OCI-LY7 (cell line): ENCODE results near the gene EPHA3. TPM values are rescaled to one million over a fixed set of nuclear protein-coding genes. Genes with fewer than 3 reads are reported as not detected.

Experiments
- BruUV-seq: library from RNA; stranded (reverse); fragments of 400-500 nt; replicated peaks from 2 replicates; lab custom pipeline; 2021; lab: Mats Ljungman, UMichigan
- CTCF ChIA-PET: fragments of 300-600 bp; sonication (Branson Sonifier 250); formaldehyde crosslinking; loops from one replicate; lab custom pipeline; 2022; ENCODE audit warnings: antibody characterized with exemption; ENCODE audit not compliant: unreplicated experiment; lab: Charles Lee
- POLR2A ChIA-PET: fragments of 300-600 bp; sonication (Branson Sonifier 250); formaldehyde crosslinking; loops from one replicate; lab custom pipeline; 2022; ENCODE audit warnings: antibody characterized with exemption; lab: Charles Lee
- DNase-seq: peaks from one replicate; pipeline ENCODE4 v3.0.0-alpha.2; 2015; ENCODE audit warnings: low spot score
- H2AFZ ChIP-seq: fragments of 200-600 bp; sonication (generic), shearing (Covaris generic); 2 replicates; pipeline ENCODE4 v1.6.1; 2014; ENCODE audit warnings: mild to moderate bottlenecking, antibody characterized with exemption, low read length, moderate library complexity
- H3K27ac ChIP-seq: fragments of 200-600 bp; sonication (generic); 2 replicates; pipeline ENCODE4 v1.5.1; 2014; ENCODE audit warnings: mixed run types, low read depth, mild to moderate bottlenecking, moderate library complexity, low read length, inconsistent platforms; ENCODE audit not compliant: poor library complexity, severe bottlenecking
- H3K36me3 ChIP-seq: fragments of 200-600 bp; sonication (generic); 2 replicates; pipeline ENCODE4 v1.6.1; 2014; ENCODE audit warnings: mild to moderate bottlenecking, antibody characterized with exemption, low read length, moderate library complexity, mixed read lengths; ENCODE audit not compliant: insufficient read depth
- H3K4me1 ChIP-seq: fragments of 200-600 bp; sonication (generic); 2 replicates; pipeline ENCODE4 v1.5.1; 2014; ENCODE audit warnings: mild to moderate bottlenecking, low read length; ENCODE audit not compliant: insufficient read depth, poor library complexity, severe bottlenecking
- H3K4me2 ChIP-seq: fragments of 200-600 bp; sonication (generic); 2 replicates; pipeline ENCODE4 v1.6.1; 2014; ENCODE audit warnings: mild to moderate bottlenecking, low read length
- H3K4me3 ChIP-seq: fragments of 200-600 bp; sonication (generic); 2 replicates; pipeline ENCODE4 v1.5.1; 2014; ENCODE audit warnings: mild to moderate bottlenecking, low read depth, low read length; ENCODE audit not compliant: poor library complexity, severe bottlenecking
- H3K79me2 ChIP-seq: fragments of 200-600 bp; sonication (generic); 2 replicates; pipeline ENCODE4 v1.6.1; 2016; ENCODE audit warnings: low read depth, mild to moderate bottlenecking, low read length, moderate library complexity, mixed read lengths; ENCODE audit not compliant: insufficient read depth
- H3K9me2 ChIP-seq: fragments of 200-600 bp; sonication (generic); 2 replicates; pipeline ENCODE4 v1.6.1; 2016; ENCODE audit warnings: mild to moderate bottlenecking, low read length, mixed read lengths; ENCODE audit not compliant: insufficient read depth
- H3K9me3 ChIP-seq: fragments of 200-600 bp; sonication (generic); 2 replicates; pipeline ENCODE4 v1.6.1; 2014; ENCODE audit warnings: mild to moderate bottlenecking, mixed run types, low read length, mixed read lengths
- H4K20me1 ChIP-seq: fragments of 200-600 bp; sonication (generic); 2 replicates; pipeline ENCODE4 v1.6.1; 2014; ENCODE audit warnings: mild to moderate bottlenecking, antibody characterized with exemption, low read length, moderate library complexity, mixed read lengths; ENCODE audit not compliant: insufficient read depth
- EZH2phosphoT487 ChIP-seq: fragments of 200-600 bp; sonication (generic); IDR thresholded peaks from 2 replicates; pipeline ENCODE4 v1.6.1; 2018; ENCODE audit warnings: low read depth, borderline replicate concordance, mild to moderate bottlenecking, mixed run types, antibody characterized with exemption, low read length, moderate library complexity, mixed read lengths
- intact Hi-C: fragments of 100-400 bp; cut with micrococcal nuclease; formaldehyde crosslinking; loops from one replicate; pipeline ENCODE4 v1.10.0; 2022; ENCODE audit not compliant: unreplicated experiment
- total RNA-seq, 2 experiments: library from RNA; depleted of rRNA in 1 of 2; stranded (reverse); fragments of >200 nt in 1 of 2; shearing (Covaris generic) in 1 of 2; gene quantifications; 2 replicates each; pipeline ENCODE4 v1.2.3, GENCODE V29; 2014 to 2022
- TF ChIP-seq, protein P1 (sequence below): fragments of 200-600 bp; sonication (generic); conservative IDR thresholded peaks from 2 replicates; pipeline ENCODE4 v1.5.1; 2014; ENCODE audit warnings: mild to moderate bottlenecking, antibody characterized with exemption, low read length, moderate library complexity, mixed read lengths

The EPHA3 gene
- total RNA-seq, 2 experiments from 2014 or later: not detected

DNA sequence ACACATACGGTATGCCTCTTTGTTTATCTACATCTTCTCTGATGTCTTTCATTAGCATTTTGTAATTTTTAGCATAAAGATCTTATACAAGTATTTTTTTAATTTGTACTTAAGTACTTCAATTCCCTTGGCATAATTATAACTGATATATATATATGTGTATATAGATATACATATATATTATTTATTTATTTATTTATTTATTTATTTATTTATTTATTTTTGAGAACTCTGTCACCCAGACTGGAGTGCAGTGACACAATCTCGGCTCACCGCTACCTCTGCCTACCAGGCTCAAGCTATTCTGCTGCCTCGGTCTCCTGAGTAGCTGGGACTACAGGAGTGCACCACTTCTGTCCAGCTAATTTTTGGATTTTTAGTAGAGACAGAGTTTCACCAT, 382.7 kb downstream of the EPHA3 start:
- H3K9me2 ChIP-seq: no peaks in the 10 kb centered on the region
- intact Hi-C loops: no loop called here
- DNase-seq: no peak
- POLR2A ChIA-PET: interaction anchor here (0.5 kb wide), 1 partner anchor 522 kb away, joined by 3 read pairs; no protein-coding TSS in a partner anchor
- CTCF ChIA-PET: no interaction called here
- no peak overlapping the region for H3K27ac ChIP-seq
- H3K9me3 ChIP-seq: no peaks in the 10 kb centered on the region
- no TSS peak for BruUV-seq
- H3K4me1 ChIP-seq: no peaks in the 10 kb centered on the region
- no peaks in the 10 kb centered on the region for H3K79me2 ChIP-seq
- H3K36me3 ChIP-seq: no peaks in the 10 kb centered on the region
- H2AFZ ChIP-seq: no peak overlapping the region
- no peak overlapping the region for H3K4me3 ChIP-seq
- TF ChIP-seq, protein P1, sequence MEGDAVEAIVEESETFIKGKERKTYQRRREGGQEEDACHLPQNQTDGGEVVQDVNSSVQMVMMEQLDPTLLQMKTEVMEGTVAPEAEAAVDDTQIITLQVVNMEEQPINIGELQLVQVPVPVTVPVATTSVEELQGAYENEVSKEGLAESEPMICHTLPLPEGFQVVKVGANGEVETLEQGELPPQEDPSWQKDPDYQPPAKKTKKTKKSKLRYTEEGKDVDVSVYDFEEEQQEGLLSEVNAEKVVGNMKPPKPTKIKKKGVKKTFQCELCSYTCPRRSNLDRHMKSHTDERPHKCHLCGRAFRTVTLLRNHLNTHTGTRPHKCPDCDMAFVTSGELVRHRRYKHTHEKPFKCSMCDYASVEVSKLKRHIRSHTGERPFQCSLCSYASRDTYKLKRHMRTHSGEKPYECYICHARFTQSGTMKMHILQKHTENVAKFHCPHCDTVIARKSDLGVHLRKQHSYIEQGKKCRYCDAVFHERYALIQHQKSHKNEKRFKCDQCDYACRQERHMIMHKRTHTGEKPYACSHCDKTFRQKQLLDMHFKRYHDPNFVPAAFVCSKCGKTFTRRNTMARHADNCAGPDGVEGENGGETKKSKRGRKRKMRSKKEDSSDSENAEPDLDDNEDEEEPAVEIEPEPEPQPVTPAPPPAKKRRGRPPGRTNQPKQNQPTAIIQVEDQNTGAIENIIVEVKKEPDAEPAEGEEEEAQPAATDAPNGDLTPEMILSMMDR: no peak
- TF ChIP-seq EZH2phosphoT487: no peak
- H3K4me2 ChIP-seq: no peak overlapping the region
- H4K20me1 ChIP-seq: no peaks in the 10 kb centered on the region

DNA sequence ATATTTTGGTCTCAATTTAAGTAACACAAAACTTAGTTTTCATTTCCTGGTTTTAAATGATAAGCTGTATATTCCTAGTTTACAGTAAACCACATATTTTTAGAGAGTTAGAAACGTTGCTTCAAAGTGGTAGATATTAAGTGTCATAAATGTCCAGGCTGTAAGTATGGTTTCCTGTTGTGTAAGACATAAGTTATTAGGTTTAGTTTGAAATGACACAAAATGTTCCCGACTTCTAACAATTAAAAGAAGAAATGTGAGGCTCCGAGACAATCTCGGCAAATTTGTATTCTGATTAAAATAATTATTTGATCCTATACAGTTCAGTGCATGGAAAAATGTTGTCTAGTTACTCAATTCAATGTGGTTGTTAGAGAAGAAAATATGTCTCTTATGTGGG, 387.3 kb downstream of the EPHA3 start:
- Histone ChIP-seq H3K27ac (no peak overlapping the region), H3K79me2 (no peaks in the 10 kb centered on the region), H4K20me1 (no peaks in the 10 kb centered on the region), H3K4me3 (no peak overlapping the region), H3K4me1 (no peaks in the 10 kb centered on the region), H3K4me2 (no peak overlapping the region), H3K9me2 (no peaks in the 10 kb centered on the region), H3K9me3 (no peaks in the 10 kb centered on the region), H3K36me3 (no peaks in the 10 kb centered on the region), H2AFZ (no peak overlapping the region)
- CTCF ChIA-PET: no interaction called here
- TF ChIP-seq EZH2phosphoT487: no peak
- intact Hi-C loops: no loop called here
- no peak for DNase-seq
- POLR2A ChIA-PET: interaction anchor here (0.8 to 1.0 kb wide), 2 partner anchors 33 to 61 kb away, joined by 3 read pairs; no protein-coding TSS in a partner anchor
- BruUV-seq: no TSS peak

- ChIA-PET CTCF (no interaction called here), POLR2A (no interaction called here)
- no peak overlapping the region for H2AFZ ChIP-seq
- no peaks in the 10 kb centered on the region for H3K9me3 ChIP-seq
- BruUV-seq: no TSS peak
- no peaks in the 10 kb centered on the region for H3K36me3 ChIP-seq
- no peaks in the 10 kb centered on the region for H4K20me1 ChIP-seq
- intact Hi-C loops: no loop called here
- no peak overlapping the region for H3K27ac ChIP-seq
- no peaks in the 10 kb centered on the region for H3K9me2 ChIP-seq
- no peak for DNase-seq
- no peak overlapping the region for H3K4me3 ChIP-seq
- no peaks in the 10 kb centered on the region for H3K79me2 ChIP-seq
- no peaks in the 10 kb centered on the region for H3K4me1 ChIP-seq
- TF ChIP-seq, protein P1: no peak
- no peak for TF ChIP-seq EZH2phosphoT487
- no peak overlapping the region for H3K4me2 ChIP-seq
These were observed 396.5 kb downstream of the EPHA3 start for GRCh38 chr3:89503891-89504391.
